Heart left ventricle (tissue), 13 donors: Measurements from ENCODE around the gene NPPC.

Source experiments
- CTCF ChIP-seq, 12 donors: fragments of 200-600 bp; sonication (generic) in 4 of 12; IDR thresholded peaks; one replicate each; pipeline versions ENCODE4 v1.5.0 to v1.8.0; 2018 to 2022; ENCODE audit warnings: antibody characterized with exemption in 12 of 12, mild to moderate bottlenecking in 5 of 12
- POLR2A ChIP-seq, 2 donors: fragments of 450-650 bp; IDR thresholded peaks; one replicate each; pipeline ENCODE4 v1.6.1; 2017; ENCODE audit warnings: antibody characterized with exemption in 2 of 2, mild to moderate bottlenecking in 2 of 2, moderate library complexity in 2 of 2
- donor health status: ischemic (EF 13 %, LVEDD 7.1; RV severe dilation, severe dysfunction).
- donor health status: DM: no; HTN: yes; CAD: no.
- donor health status: DM: no; HTN: no; CAD: no.
- donor health status: ischemic (EF 25% LVEDD 6.9; RV normal size, moderate dysfunction).
- donor health status: ischemic (EF 25% LVEDD 5.7; RV mildly dilated, moderate dysfunction).
- donor health status: ischemic (EF 35%, LVEDD 5.7; RV mildly dilated, moderate dysfunction).
- donor health status: nonischemic (EF 11% LVEDD 7.7; RV severe dilation, severe dysfunction).
- donor health status: DM: yes; HTN: yes; CAD: no.
- donor health status: PGD.
- donor health status: ischemic (EF 29% LVEDD 5.4; RV normal size, mild dysfunction).
- donor health status: nonischemic (EF 23%, LVEDD 6.1; RV moderate dilation, normal function).

DNA sequence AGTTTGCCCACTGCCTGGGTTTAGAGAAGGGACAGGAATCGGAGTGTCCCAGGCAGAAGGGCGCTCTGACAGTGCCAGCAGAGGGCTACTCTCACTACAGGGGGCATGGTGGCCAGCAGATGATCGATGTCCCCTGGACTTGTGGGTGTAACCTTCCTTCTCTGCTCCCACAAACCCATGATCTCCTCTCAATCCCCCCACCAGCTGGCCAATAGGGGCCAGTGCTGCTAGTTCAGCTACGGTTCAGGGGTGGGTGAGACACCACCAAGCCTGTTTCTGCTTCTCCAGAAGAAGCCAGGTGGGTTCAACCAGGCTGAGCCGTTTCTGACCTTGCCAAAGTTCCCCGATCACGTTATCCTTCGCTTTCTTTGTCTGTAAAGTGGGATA is 1.3 kb downstream of the NPPC start:
- no peak for TF ChIP-seq POLR2A (IDR thresholded peaks at IDR 0.05)
- no peak for TF ChIP-seq CTCF (IDR thresholded peaks at IDR 0.05)
